ENCODE results near the gene TRIM27. TPM values are rescaled to one million over a fixed set of nuclear protein-coding genes. Genes with fewer than 3 reads are reported as not detected.
"Not testable (repeated sequence)": the region's sequence is repeated elsewhere in the genome, so short reads cannot be mapped to it uniquely, and the experiment has no call there.

TRIM27 gene
- total and polyA plus RNA-seq, 9 donors = 33.3 to 61.1 (median 48.8) TPM

DNA sequence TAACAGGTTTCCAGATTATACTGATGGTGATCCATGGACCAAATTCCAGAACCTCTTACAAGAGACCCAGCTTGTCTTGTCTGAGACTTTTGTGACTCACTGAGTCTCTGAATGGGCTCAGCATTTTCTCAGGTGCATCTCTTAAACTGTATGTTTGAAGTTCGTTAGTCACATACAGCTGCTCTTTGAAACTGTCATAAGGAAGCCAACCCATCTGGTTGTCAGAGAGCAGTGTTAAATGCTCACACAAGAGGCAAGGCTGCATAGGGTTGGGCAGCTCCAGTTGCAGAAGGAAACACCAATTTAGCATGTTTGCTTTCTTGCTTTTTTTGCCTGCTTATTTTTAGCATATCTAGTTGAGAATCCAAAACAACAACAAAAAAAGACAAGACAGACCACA is 47.1 kb downstream of the TRIM27 start:
- Histone ChIP-seq H3K4me3 (no peak overlapping the region), H3K36me3 (no peaks in the 10 kb centered on the region), H3K27me3 (no peaks in the 10 kb centered on the region), H3K27ac (no peak overlapping the region), H3K9me3 (no peaks in the 10 kb centered on the region), H3K4me1 (ENCODE audit: insufficient read depth) (no peaks in the 10 kb centered on the region)
- intact Hi-C loops (cut with DNase I) = no loop called here
- 40 to 53% (median 52%) methylated on average over 1 of the region's 1 CpG for WGBS, 3 donors
- no peak for TF ChIP-seq POLR2A (IDR thresholded peaks at IDR 0.05)
- no peak for TF ChIP-seq CTCF (IDR thresholded peaks at IDR 0.05)
- no peak for TF ChIP-seq EP300 (IDR thresholded peaks at IDR 0.05)
- DNase-seq = no peak

DNA sequence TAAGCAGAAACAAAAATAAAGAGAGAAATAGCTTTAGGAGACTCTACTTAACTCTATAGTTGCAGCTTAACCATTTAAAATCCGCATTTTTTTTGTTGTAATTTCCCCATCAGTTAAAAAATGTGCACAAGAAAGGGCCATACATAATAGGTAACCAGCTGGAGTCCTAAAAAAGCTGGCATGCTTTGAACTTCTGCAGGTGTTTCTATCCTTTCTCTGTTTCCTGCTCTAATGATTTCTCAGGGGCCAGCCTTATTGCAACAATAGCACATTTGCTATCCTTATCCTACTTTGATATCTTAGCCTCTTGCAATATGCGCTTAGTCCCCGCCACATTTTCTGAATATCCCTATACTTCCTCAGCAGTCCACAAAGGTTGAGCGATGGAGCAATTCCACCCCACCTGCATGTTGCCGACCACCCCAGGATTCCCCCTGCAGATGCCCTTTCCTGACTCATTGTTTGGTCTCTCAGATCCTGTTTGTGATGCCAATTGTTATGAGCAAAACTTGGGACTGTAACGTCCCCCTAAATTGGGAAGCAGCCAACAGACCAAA is 48.5 kb downstream of the TRIM27 start:
- H3K36me3 ChIP-seq = no peaks in the 10 kb centered on the region
- no peak overlapping the region for H3K4me3 ChIP-seq
- TF ChIP-seq POLR2A (IDR thresholded peaks at IDR 0.05) (no peak), CTCF (IDR thresholded peaks at IDR 0.05) (no peak), EP300 (IDR thresholded peaks at IDR 0.05) (no peak)
- no peak overlapping the region for H3K27ac ChIP-seq
- H3K4me1 ChIP-seq (ENCODE audit: insufficient read depth) = no peaks in the 10 kb centered on the region
- H3K9me3 ChIP-seq = no peaks in the 10 kb centered on the region
- no peaks in the 10 kb centered on the region for H3K27me3 ChIP-seq
- WGBS, 3 donors = 51 to 59% (median 54%) methylated on average over 6 of the region's 6 CpGs
- intact Hi-C loops (cut with DNase I) = no loop called here
- no peak for DNase-seq

- intact Hi-C loops (cut with DNase I); H3K27ac ChIP-seq; H3K36me3 ChIP-seq; H3K4me3 ChIP-seq; H3K4me1 ChIP-seq (ENCODE audit: insufficient read depth); H3K9me3 ChIP-seq; H3K27me3 ChIP-seq; DNase-seq: not testable (repeated sequence)
- WGBS, 3 donors = 89 to 90% (median 89%) methylated on average over 18 to 24 of the region's 28 CpGs
Measured at GRCh38 chr6:28872157-28872817, 51.5 kb downstream of the TRIM27 start.

DNA sequence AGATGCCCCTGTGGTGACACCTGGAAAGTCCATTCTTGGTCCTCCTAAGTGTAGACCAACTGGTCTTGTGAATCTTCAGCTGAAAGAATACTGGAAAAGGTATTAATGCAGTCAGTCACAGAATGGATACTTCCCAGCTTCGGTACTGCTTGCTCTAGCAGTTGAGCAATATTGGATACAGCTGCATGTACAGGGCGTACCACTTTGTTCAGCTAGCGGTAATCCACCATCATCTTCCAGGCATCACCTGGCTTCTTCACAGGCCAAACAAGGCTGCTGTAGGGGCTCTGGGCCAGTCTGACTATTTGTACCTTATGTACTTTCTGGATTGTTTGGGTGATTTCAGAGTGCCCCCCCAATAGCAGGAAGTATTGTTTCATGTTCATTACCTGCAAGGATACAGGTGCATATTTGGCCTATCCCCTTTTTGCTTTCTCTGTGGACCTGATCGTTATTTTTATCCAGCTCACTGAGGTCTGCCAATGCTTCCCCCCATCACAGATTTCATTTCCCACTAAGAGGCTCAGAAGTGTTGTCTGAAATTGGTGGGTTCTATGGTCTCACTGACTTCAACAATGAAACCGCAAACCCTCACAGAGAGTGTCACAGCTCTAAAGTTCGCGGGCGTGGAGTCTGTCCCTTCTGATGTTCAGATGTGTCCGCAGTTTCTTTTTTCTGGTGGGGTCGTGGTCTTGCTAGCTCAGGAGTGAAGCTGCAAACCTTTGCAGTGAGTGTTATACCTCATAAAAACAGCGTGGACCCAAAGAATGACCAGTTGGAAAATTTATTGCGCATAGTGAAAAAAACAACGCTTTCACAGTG is 52.2 kb downstream of the TRIM27 start:
- Histone ChIP-seq H3K27ac (no peak overlapping the region), H3K27me3 (no peaks in the 10 kb centered on the region), H3K36me3 (no peaks in the 10 kb centered on the region), H3K4me1 (ENCODE audit: insufficient read depth) (no peaks in the 10 kb centered on the region), H3K4me3 (no peak overlapping the region), H3K9me3 (no peaks in the 10 kb centered on the region)
- intact Hi-C loops (cut with DNase I) = no loop called here
- DNase-seq = no peak
- WGBS, 3 donors = 92 to 94% (median 94%) methylated on average over 13 of the region's 13 CpGs
- TF ChIP-seq POLR2A (IDR thresholded peaks at IDR 0.05) = no peak
- TF ChIP-seq CTCF (IDR thresholded peaks at IDR 0.05) = no peak
- TF ChIP-seq EP300 (IDR thresholded peaks at IDR 0.05) = no peak

DNA sequence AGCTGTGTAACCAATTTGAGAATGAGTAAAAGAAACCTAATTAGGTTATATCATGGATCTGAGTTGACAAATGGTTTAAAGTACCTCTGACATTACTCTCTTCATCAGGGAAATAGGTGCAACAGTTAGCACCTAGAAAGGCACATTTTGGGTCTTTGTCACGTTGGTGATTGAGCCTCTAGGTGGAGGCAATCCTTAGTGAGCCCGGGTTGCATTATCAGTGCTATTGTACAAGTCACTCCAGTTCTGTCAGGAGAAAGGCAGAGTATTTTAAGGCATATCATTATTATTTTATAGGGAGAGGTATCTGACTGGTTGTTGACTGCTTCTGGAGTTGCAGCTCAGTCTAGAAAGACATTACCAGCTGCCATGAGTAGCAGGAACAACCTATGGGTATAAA is 54.9 kb downstream of the TRIM27 start:
- DNase-seq = no peak
- Histone ChIP-seq H3K4me1 (ENCODE audit: insufficient read depth) (peaks cover 2% of the 10 kb centered on the region), H3K9me3 (no peaks in the 10 kb centered on the region), H3K36me3 (no peaks in the 10 kb centered on the region), H3K4me3 (no peak overlapping the region), H3K27ac (no peak overlapping the region), H3K27me3 (no peaks in the 10 kb centered on the region)
- intact Hi-C loops (cut with DNase I) = no loop called here
- WGBS, 3 donors = 51 to 75% (median 67%) methylated on average over 2 of the region's 2 CpGs
- TF ChIP-seq CTCF (IDR thresholded peaks at IDR 0.05) (no peak), POLR2A (IDR thresholded peaks at IDR 0.05) (no peak), EP300 (IDR thresholded peaks at IDR 0.05) (no peak)

Data from ovary (tissue), 9 donors.